Measurements from ENCODE around the gene MINDY1.

GRCh38 chr1:150963321-150964163 lies 43.2 kb downstream of the MINDY1 start:
- TF ChIP-seq POLR2AphosphoS5 (IDR thresholded peaks at IDR 0.05) (no peak), CTCF (IDR thresholded peaks at IDR 0.05; ENCODE audit: poor library complexity, severe bottlenecking) (no peak), RAD21 (conservative IDR thresholded peaks at IDR 0.05) (no peak), EZH2 (IDR thresholded peaks at IDR 0.05; ENCODE audit: borderline replicate concordance, insufficient read depth, low read length, poor library complexity, severe bottlenecking) (no peak), TAF1 (IDR thresholded peaks at IDR 0.05; ENCODE audit: low read depth) (no peak), SMC3 (conservative IDR thresholded peaks at IDR 0.05; ENCODE audit: poor library complexity) (no peak), REST (IDR thresholded peaks at IDR 0.05; ENCODE audit: borderline replicate concordance) (no peak)
